HG03558 (cell line): ENCODE data around the gene OIP5.
A peak's percentile ranks its signal among the peaks of the same experiment; 100 is the strongest.
"Not testable (repeated sequence)": the region's sequence is repeated elsewhere in the genome, so short reads cannot be mapped to it uniquely, and the experiment has no call there.

Experiments
- ATAC-seq: cut with Tn5 transposase; IDR thresholded peaks from one replicate; pipeline ENCODE4 v1.9.1; 2021; ENCODE audit warnings: moderate number of reproducible peaks; ENCODE audit not compliant: unreplicated experiment; ENCODE audit errors: extremely low read depth

Gene OIP5

GRCh38 chr15:41304149-41304770, 28.1 kb downstream of the OIP5 start:
- ATAC-seq, result no peak

DNA sequence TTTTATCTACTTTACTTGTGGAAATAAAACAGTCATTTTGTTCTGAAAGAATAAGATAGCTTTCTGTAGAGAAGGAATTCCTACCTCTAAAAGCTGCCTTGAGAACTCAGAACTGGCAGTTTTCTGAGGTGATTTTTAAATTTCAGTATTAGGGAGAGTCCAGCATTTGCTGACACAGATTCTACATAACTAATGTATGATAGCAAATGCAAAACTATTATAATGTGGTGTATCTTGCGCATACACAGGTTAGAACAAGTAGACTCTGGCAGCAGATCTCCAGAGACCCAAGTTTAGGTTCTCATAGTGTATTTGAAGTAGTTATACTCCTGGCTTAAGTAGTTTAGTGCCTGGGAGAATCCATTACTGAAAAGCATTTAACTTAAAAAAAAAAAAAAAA, 30.8 kb downstream of the OIP5 start:
- ATAC-seq, result no peak

GRCh38 chr15:41301139-41301538, 31.3 kb downstream of the OIP5 start:
- not testable (repeated sequence) for ATAC-seq

GRCh38 chr15:41292521-41292920, 39.9 kb downstream of the OIP5 start:
- no peak for ATAC-seq

DNA sequence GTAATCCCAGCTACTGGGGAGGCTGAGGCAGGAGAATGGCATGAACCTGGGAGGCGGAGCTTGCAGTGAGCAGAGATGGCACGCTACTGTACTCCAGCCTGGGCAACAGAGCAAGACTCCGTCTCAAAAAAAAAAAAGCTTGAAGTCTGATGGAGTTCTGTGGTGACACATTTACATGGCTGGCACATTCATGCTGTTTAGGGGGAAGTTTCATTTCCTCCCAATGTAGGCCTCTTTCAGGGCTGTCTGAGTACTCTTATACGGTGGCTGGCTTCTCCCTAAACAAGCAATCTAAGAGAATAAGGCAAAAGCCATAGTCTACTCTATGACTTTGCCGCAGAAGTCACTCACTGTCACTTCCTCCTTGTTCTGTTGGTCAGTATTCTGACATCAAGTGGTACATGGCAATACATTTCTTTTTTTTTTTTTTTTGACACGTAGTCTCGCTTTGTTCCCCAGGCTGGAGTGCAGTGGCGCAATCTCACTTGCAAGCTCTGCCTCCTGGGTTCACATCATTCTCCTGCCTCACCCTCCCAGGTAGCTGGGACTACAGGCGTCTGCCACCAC, 41.2 kb downstream of the OIP5 start:
- peak; percentile 60 for ATAC-seq

DNA sequence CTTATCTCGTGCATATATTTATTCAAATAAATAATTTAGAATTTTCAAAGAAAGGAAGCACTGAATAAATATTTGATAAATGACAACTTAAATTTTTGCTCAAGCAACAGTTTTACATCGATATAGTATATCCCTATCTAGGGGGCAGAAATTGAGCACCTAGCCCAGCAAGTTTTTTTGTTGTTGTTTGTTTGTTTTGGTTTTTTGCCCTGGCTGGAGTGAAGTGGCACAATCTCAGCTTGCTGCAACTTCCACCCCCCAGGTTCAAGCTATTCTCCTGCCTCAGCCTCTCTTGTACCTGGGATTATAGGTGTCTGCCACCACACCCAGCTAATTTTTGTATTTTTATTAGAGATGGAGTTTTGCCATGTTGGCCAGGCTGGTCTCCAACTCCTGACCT, 42.4 kb downstream of the OIP5 start:
- no peak for ATAC-seq

GRCh38 chr15:41288464-41288863, 43.9 kb downstream of the OIP5 start:
- no peak for ATAC-seq

- no peak for ATAC-seq
Observed at GRCh38 chr15:41286665-41287333, 45.6 kb downstream of the OIP5 start.

GRCh38 chr15:41285285-41285684, 47.1 kb downstream of the OIP5 start:
- no peak for ATAC-seq

DNA sequence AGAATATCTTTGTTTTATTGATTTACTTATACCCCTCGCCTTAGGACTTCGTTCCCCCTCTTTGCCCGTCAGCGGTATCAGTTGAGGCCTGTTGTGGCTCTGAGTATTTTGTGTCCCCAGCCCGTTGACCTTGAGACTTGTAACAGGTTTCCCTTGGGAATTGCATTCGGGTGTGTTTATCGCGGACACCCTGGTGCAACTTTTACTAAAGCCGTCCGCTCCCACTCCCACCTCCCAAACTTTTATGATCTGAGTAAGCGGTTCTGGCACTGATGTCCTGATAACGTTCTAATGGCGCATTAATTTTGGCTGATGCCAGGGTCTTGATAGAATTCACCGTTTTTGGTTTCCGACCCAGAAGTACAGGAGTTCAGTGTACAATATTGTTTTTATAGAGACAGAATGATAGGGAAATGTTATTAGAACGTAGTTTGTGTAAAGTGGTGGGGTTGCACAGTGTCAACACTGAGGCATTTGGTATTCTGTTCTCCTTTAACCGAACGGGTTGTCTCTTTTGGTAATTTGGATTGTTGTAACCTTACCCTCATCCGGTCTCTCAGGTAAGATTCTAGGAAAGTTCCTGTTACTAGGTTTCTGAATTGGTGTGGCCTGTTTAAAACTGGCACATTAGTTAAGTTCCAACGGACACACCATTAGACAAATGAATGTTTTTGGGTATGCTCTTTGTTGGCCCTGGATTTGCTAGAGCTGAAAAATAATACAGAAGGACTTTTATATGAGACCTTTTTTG, 47.8 kb downstream of the OIP5 start:
- no peak for ATAC-seq

DNA sequence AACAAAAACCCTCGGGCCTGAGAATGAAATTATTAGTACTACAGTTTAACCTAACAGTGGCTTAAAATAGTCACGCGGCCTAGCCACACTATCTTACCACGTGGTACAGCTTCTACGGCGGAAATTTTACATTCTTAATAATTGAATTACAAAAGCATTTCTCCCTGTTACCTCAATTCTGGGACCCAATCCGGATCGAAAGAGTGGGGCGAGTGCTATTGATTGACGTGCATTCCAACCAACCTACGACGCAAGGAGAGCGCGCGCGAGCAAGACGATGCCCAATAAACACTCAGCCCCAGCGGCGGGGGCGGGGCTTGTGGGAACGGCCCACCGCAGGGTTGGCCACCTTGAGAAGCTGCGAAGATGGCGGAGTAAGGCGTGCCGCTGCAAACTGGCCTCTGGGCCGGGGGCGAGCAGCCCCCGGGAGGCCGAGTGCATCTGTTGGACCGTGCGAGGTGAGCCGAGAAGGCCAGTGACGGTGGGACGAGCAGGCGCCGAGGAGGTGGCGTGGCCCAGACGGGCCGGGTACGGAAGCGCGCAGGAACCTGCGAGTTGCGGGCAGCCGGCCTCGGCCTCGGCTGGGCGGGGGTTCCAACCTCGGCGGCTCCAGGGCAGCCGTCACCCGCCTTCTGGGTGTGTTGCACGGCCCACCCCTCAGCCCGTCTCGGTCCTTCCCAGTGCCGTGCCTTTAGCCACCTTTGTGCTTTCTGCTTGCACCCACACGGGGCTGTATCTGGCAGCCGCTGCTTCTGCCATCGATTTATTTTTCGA, 48.6 kb downstream of the OIP5 start:
- peak; percentile 85 for ATAC-seq

- ATAC-seq, result not testable (repeated sequence)
Observed at GRCh38 chr15:41282980-41283652, 49.3 kb downstream of the OIP5 start.

DNA sequence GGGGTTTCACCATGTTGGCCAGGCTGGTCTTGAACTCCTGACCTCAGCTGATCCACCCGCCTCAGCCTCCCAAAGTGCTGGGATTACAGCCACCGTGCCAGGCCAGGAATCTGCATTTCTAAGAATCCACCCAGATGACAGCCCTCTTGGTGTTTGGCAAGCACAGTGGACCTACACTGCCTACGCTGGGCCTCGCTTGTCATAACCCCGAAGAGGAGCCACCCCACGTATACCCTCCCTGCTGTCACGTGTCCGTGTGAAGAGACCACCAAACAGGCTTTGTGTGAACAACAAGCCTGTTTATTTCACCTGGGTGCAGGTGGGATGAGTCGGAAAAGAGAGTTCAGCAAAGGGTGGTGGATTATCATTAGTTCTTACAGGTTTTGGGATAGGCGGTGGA, 50.0 kb downstream of the OIP5 start:
- not testable (repeated sequence) for ATAC-seq

DNA sequence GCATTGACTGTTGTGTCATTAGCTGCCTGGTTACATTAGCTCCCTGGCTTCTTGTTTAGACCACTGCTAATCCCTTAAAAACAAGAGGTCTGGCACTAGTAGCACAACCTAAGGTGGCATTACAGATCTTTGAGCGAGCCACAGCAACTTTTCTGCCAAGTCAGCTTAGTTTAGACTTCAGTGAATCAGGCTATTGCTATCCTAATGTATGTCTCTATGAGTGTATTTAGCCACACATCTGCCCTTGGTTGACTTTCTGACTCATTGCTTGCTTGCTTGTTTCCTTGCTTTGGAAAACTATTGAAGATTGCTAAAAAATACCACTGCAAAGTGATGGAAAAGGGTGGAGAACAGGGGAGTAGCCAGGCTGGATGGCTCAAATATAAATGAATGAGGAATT, 51.2 kb downstream of the OIP5 start:
- ATAC-seq, result no peak

DNA sequence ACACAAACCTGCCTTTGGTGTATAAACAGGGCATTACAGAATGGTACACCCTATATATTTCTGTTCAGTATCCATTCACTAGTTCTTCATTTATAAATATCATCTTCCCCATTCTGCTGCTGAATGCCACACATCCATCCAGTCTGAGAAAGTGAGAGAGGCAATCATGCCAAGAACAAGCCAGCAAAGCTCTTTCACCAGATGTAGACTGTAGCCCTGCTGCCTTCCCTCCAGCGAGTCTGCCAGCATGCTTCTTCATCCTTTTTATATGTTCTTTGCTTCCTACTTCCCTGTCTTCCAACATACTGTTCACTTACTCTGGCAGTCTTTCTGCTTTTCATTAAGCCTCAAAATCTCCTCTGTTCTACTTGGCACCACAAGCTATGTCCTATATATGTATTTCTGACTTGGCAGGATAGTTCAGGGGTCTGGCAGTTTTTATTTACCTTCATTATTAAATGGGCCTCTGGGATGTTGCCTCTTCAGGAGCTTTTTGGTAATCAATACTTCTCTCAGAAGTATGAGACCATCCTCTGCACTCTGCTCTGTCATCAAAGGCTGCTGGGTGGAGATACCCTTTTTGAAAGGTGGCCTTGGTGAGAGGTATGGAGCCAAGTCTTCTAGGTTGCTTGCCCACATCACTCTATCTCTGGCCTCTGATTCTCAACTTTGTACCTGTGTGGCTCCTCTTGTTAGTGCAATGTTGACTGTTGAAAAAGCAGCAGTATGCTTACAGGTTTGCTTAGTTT, 52.7 kb downstream of the OIP5 start:
- ATAC-seq, result no peak

DNA sequence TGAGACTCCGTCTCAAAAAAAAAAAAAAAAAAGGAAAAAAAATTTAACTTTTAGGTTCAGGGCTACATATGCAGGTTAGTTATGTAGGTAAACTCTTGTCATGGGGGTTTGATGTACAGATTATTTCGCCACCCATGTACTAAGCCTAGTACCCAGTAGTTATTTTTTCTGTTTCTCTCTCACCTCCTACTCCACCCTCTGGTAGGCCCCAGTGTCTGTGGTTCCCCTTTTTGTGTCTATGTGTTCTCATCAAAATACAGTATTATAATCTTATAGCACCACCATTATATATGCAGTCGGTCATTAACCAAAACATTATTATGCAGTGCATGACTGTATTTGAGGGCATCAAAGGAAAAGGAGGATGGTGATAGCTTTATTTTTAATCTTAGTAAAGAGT, 54.1 kb downstream of the OIP5 start:
- ATAC-seq, result no peak

GRCh38 chr15:41276831-41277230, 55.6 kb downstream of the OIP5 start:
- no peak for ATAC-seq

GRCh38 chr15:41269887-41270286, 62.5 kb downstream of the OIP5 start:
- no peak for ATAC-seq

DNA sequence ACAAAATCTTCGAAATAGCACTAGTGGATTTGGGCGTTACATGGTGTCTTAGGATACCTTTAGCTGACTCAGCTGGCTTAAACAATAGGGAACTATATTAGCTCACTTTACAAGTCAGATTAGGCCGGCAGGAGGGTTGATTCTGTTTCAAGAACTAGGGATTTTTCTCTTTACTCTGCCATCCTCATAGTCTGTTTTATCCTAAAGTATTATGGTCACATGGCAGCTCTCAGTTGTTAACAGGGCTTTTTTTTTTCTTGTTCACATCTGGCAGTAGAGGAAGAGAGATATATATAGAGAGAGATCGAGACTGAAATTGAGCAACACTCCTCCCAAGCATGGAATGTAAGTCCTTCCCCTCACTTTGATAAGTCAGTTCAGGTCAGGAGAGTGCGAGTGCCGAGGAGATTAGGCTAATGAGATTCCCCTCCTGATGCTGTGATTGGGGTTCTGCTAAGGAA, 68.5 kb downstream of the OIP5 start:
- no peak for ATAC-seq
